ENCODE measurements around the gene STAT5A. TPM values are rescaled to one million over a fixed set of nuclear protein-coding genes. Genes with fewer than 3 reads are reported as not detected.

Gene STAT5A
- total RNA-seq, 4 donors from 2014 or later: 7.3 to 34.3 (median 14.0) TPM

DNA sequence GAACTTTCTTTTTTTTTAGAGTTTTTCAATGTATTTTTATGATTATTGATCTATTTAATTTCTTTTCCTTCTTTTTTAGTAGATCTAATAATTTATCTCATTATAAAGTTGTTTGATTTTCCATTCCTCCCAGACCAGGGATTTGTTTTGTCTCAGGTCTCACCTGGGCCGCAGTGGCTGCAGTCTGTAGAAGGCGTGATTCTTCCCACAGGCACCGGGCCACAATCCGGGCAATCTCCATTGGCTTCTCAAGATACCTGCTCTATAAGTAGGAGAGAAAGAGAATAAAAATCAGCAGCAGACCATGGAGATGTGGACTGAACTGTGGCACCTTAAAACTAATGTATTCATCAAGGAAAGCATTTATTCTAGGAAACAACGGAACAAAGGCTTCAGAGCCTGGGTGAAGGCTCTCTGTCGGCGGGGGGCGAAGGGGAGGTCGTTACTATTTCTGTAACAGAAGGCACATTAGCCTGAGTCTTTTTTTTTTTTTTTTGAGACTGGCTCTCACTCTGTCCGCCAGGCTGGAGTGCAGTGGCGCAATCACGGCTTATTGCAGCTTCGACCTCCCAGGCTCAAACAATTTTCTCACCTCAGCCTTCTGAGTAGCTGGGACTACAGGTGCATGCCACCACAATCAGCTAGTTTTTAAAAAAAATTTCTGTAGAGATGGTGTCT is 57.2 kb downstream of the STAT5A start:
- 82 to 90% methylated on average over 13 of the region's 13 CpGs for WGBS, 2 donors
- H3K36me3 ChIP-seq: peaks cover 6 to 63% (median 31%) of the 10 kb centered on the region in 3 donors
- intact Hi-C loops (cut with DNase I): no loop called here

DNA sequence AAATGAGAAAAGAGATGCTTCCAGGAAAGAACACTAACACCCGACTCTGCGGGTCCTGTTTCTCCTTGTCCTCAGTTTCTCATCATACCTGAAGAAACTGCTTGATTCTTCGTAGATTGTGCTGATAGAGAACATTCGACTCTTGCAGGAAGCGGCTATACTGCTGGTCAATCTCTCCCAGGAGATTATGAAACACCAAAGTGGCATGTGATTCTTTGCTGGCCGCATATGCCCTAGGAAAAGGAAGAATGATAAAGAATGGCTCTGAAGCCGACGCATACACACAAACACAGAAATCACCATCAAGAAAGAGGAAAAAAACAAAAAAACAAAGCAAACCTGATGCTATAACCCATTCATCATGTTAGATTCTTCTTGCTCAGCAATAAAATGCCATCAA is 58.2 kb downstream of the STAT5A start:
- TF ChIP-seq, protein P1, sequence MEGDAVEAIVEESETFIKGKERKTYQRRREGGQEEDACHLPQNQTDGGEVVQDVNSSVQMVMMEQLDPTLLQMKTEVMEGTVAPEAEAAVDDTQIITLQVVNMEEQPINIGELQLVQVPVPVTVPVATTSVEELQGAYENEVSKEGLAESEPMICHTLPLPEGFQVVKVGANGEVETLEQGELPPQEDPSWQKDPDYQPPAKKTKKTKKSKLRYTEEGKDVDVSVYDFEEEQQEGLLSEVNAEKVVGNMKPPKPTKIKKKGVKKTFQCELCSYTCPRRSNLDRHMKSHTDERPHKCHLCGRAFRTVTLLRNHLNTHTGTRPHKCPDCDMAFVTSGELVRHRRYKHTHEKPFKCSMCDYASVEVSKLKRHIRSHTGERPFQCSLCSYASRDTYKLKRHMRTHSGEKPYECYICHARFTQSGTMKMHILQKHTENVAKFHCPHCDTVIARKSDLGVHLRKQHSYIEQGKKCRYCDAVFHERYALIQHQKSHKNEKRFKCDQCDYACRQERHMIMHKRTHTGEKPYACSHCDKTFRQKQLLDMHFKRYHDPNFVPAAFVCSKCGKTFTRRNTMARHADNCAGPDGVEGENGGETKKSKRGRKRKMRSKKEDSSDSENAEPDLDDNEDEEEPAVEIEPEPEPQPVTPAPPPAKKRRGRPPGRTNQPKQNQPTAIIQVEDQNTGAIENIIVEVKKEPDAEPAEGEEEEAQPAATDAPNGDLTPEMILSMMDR (IDR thresholded peaks at IDR 0.05): no peak
- TF ChIP-seq POLR2A (IDR thresholded peaks at IDR 0.05): no peak
- intact Hi-C loops (cut with DNase I): no loop called here
- peaks cover 6 to 54% (median 31%) of the 10 kb centered on the region in 3 donors for H3K36me3 ChIP-seq
- WGBS, 2 donors: 75 to 84% methylated on average over 8 of the region's 8 CpGs
- no peak overlapping the region for H3K4me3 ChIP-seq
- no peaks in the 10 kb centered on the region for H3K27me3 ChIP-seq
- no peaks in the 10 kb centered on the region for H3K9me3 ChIP-seq
- peak overlapping the region in 2 of 4 donors; percentile 17 to 19 for H3K27ac ChIP-seq
- H3K4me1 ChIP-seq: peaks cover 26 to 52% (median 41%) of the 10 kb centered on the region in 3 donors
- DNase-seq: no peak

More for the DNA sequence above, 57.2 kb downstream of the STAT5A start:
- TF ChIP-seq, protein P1 (IDR thresholded peaks at IDR 0.05): no peak
- no peak for TF ChIP-seq POLR2A (IDR thresholded peaks at IDR 0.05)
- Histone ChIP-seq H3K27me3 (no peaks in the 10 kb centered on the region), H3K27ac (no peak overlapping the region), H3K4me1 (peaks cover 26 to 60% (median 41%) of the 10 kb centered on the region in 3 donors), H3K9me3 (no peaks in the 10 kb centered on the region), H3K4me3 (no peak overlapping the region)
- no peak for DNase-seq

DNA sequence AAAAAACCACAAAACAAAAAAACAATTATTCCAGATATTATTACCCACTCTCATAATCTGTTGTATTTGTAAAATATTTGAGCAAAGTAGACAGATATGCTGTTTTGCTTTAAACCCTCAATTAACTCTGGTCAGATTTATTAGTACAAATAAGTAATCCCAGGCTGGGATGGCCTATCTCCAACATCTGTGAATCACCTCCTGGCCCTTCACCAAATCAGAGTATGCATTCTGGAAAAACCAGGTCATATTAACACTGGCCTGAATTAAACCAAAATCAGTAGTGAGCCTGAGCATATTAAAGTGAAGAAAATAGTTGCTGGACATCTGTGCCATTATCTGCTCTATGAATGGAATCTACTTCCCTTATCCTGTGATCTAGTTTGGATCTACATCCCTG is 58.9 kb downstream of the STAT5A start:
- DNase-seq: no peak
- H3K27me3 ChIP-seq: no peaks in the 10 kb centered on the region

DNA sequence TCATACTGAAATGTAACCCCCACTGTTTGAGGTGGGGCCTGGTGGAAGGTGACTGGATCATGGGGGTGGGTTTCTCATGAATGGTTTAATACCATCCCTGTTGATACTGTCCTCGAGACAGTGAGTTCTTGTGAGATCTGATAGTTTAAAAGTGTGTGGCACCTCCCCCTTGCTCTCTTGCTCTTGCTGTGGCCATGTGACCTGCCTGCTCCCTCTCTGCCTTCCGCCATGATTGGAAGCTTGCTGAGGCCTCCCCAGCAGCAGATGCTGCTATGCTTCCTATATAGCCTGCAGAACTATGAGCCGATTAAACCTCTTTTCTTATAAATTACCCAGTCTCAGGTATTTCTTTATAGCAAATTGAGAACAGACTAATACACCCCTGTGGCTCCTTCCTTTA is 59.3 kb downstream of the STAT5A start:
- Histone ChIP-seq H3K4me1 (peaks cover 26 to 50% (median 41%) of the 10 kb centered on the region in 3 donors), H3K27ac (peak overlapping the region; percentile 44 to 71 (median 64)), H3K9me3 (no peaks in the 10 kb centered on the region), H3K27me3 (no peaks in the 10 kb centered on the region), H3K36me3 (peaks cover 6 to 42% (median 22%) of the 10 kb centered on the region in 3 donors), H3K4me3 (no peak overlapping the region)
- WGBS, 2 donors: 61 to 66% methylated on average over 3 of the region's 3 CpGs
- no peak for DNase-seq
- no peak for TF ChIP-seq POLR2A (IDR thresholded peaks at IDR 0.05)
- TF ChIP-seq, protein P1 (IDR thresholded peaks at IDR 0.05): no peak
- intact Hi-C loops (cut with DNase I): no loop called here

More for the DNA sequence above, 58.9 kb downstream of the STAT5A start:
- Histone ChIP-seq H3K27ac (peak overlapping the region; percentile 44 to 71 (median 64)), H3K4me3 (no peak overlapping the region), H3K4me1 (peaks cover 26 to 47% (median 41%) of the 10 kb centered on the region in 3 donors), H3K9me3 (no peaks in the 10 kb centered on the region), H3K36me3 (peaks cover 6 to 46% (median 26%) of the 10 kb centered on the region in 3 donors)
- TF ChIP-seq POLR2A (IDR thresholded peaks at IDR 0.05): no peak
- TF ChIP-seq, protein P1 (IDR thresholded peaks at IDR 0.05): no peak
- intact Hi-C loops (cut with DNase I): no loop called here

DNA sequence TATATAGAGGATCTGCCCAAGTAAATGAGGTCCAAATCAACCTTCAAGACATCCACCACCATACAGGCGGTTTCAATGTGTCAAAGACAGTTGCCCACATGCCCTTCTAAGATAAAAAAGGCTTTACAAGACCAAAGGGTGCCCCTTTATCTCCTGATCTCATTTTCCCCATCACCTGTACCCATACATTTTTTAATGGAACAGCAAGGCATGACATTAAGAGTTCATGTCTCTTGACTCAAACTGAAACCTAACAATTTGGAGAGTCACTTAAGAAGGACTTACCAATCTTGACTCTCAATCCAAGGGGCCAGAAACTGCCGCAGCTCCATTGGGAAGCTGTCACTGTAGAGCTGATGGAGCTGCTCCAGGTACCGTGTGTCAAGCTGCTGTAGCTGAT is 59.8 kb downstream of the STAT5A start:
- Histone ChIP-seq H3K36me3 (peaks cover 6 to 37% (median 17%) of the 10 kb centered on the region in 3 donors), H3K27me3 (no peaks in the 10 kb centered on the region), H3K4me1 (peaks cover 26 to 52% (median 41%) of the 10 kb centered on the region in 3 donors), H3K4me3 (no peak overlapping the region), H3K27ac (peak overlapping the region in 1 of 4 donors; percentile 64), H3K9me3 (no peaks in the 10 kb centered on the region)
- 83 to 84% methylated on average over 3 of the region's 3 CpGs for WGBS, 2 donors
- DNase-seq: no peak
- intact Hi-C loops (cut with DNase I): no loop called here
- TF ChIP-seq POLR2A (IDR thresholded peaks at IDR 0.05): no peak
- TF ChIP-seq, protein P1 (IDR thresholded peaks at IDR 0.05): no peak
